ENCODE measurements around the gene AGK. TPM values are rescaled to one million over a fixed set of nuclear protein-coding genes. Genes with fewer than 3 reads are reported as not detected.

AGK gene
- total and polyA plus RNA-seq, 2 of the 8 experiments (the other 6 are each of a cell fraction or from before 2014, with no cell fraction given) = 25.8 to 34.0 TPM

- CTCF ChIA-PET (ENCODE audit: partially characterized antibody) = interaction anchor here (0.7 to 1.5 kb wide), 5 partner anchors 9 to 84 kb away, joined by 3 read pairs; no protein-coding TSS in a partner anchor
- POLR2A ChIA-PET (ENCODE audit: partially characterized antibody) = no interaction called here
- FAIRE-seq = no peak
- TF ChIP-seq TEAD4 (IDR thresholded peaks at IDR 0.05; ENCODE audit: low read depth, low read length) (no peak), RBBP5 (IDR thresholded peaks at IDR 0.05; ENCODE audit: borderline replicate concordance, low read depth, low read length) (no peak), SIRT6 (IDR thresholded peaks at IDR 0.05; ENCODE audit: low read length) (no peak), HDAC2 (IDR thresholded peaks at IDR 0.05; ENCODE audit: borderline replicate concordance in 1 of 2, low read depth in 2 of 2, low read length in 2 of 2) (no peak), POLR2AphosphoS5 (IDR thresholded peaks at IDR 0.05; ENCODE audit: low read depth, low read length) (no peak), BRCA1 (IDR thresholded peaks at IDR 0.05; ENCODE audit: low read depth, low read length) (no peak), RFX5 (IDR thresholded peaks at IDR 0.05; ENCODE audit: borderline replicate concordance, low read depth, low read length) (no peak), ZNF274 (IDR thresholded peaks at IDR 0.05; ENCODE audit: borderline replicate concordance, extremely low read depth, low read length) (no peak), BACH1 (IDR thresholded peaks at IDR 0.05; ENCODE audit: low read length) (no peak), SAP30 (IDR thresholded peaks at IDR 0.05; ENCODE audit: insufficient read depth, insufficient replicate concordance, low read length) (no peak), CHD1 (IDR thresholded peaks at IDR 0.05; ENCODE audit: low read depth, low read length) (no peak), CTBP2 (IDR thresholded peaks at IDR 0.05; ENCODE audit: borderline replicate concordance, insufficient read depth, insufficient read length, low read length) (no peak), TBP (IDR thresholded peaks at IDR 0.05; ENCODE audit: low read depth, low read length) (no peak), PHF8 (conservative IDR thresholded peaks at IDR 0.05; ENCODE audit: low read depth, low read length) (no peak)
These were observed 66.1 kb downstream of the AGK start for GRCh38 chr7:141617280-141617679.

More at GRCh38 chr7:141617280-141617679, 66.1 kb downstream of the AGK start:
- no peak for DNase-seq (ENCODE audit: low read depth in 1 of 2, low spot score in 2 of 2)
- no peak overlapping the region for H2BK120ac ChIP-seq (replicated peaks; ENCODE audit: low read depth, low read length)
- no peak overlapping the region for H3K4me2 ChIP-seq (ENCODE audit: insufficient read depth in 1 of 2, low read depth in 2 of 2, low read length in 2 of 2)
- no peak overlapping the region for H4K8ac ChIP-seq (ENCODE audit: extremely low read depth, insufficient read depth, low read length)
- H3K79me1 ChIP-seq (ENCODE audit: low read depth, low read length) = no peaks in the 10 kb centered on the region
- H3K27me3 ChIP-seq (replicated peaks in 1 of 4; ENCODE audit: control insufficient read depth in 3 of 4, extremely low read depth in 1 of 4, insufficient read depth in 3 of 4, low read length in 3 of 4) = no peaks in the 10 kb centered on the region
- no peak overlapping the region for H2BK5ac ChIP-seq (ENCODE audit: low read depth, low read length)
- no peak overlapping the region for H3K9ac ChIP-seq (replicated peaks in 1 of 4; ENCODE audit: extremely low read depth in 1 of 4, low read depth in 3 of 4, low read length in 3 of 4)
- H3K23me2 ChIP-seq (ENCODE audit: low read depth, low read length) = no peaks in the 10 kb centered on the region
- H3K18ac ChIP-seq (ENCODE audit: extremely low read depth, low read length) = no peak overlapping the region
- no peak overlapping the region for H2AK5ac ChIP-seq (ENCODE audit: low read depth, low read length)
- no peaks in the 10 kb centered on the region for H3K4me1 ChIP-seq (replicated peaks in 1 of 4; ENCODE audit: control insufficient read depth in 3 of 4, insufficient read depth in 4 of 4, low read length in 3 of 4)
- no peak overlapping the region for H3K4ac ChIP-seq (replicated peaks; ENCODE audit: insufficient read length, low read depth, low read length)
- no peak overlapping the region for H3K27ac ChIP-seq (ENCODE audit: low read depth, low read length)
- H4K20me1 ChIP-seq (replicated peaks in 1 of 2; ENCODE audit: control insufficient read depth in 1 of 2, insufficient read depth in 2 of 2, low read length in 2 of 2) = no peaks in the 10 kb centered on the region
- no peak overlapping the region for H4K91ac ChIP-seq (replicated peaks; ENCODE audit: insufficient read length, low read length)
- H3K23ac ChIP-seq (ENCODE audit: insufficient read length) = no peak overlapping the region
- no peak overlapping the region for H3K56ac ChIP-seq (replicated peaks; ENCODE audit: insufficient read length, low read depth, low read length)
- H3K9me3 ChIP-seq (ENCODE audit: insufficient read depth in 2 of 2, low read depth in 1 of 2, low read length in 1 of 2) = no peaks in the 10 kb centered on the region
- no peak overlapping the region for H3K14ac ChIP-seq (ENCODE audit: insufficient read length)
- H3K79me2 ChIP-seq (ENCODE audit: control insufficient read depth in 1 of 2, insufficient read depth in 2 of 2, low read length in 2 of 2) = no peaks in the 10 kb centered on the region
- H2BK20ac ChIP-seq (ENCODE audit: low read length) = no peak overlapping the region
- no peak overlapping the region for H2AFZ ChIP-seq (ENCODE audit: low read length)
- peaks cover 0 to 9% (median 4%) of the 10 kb centered on the region in 4 experiments; a peak in 6 of 8 replicates for H3K36me3 ChIP-seq (ENCODE audit: control insufficient read depth in 2 of 4, insufficient read depth in 4 of 4, low read length in 3 of 4)
- H3K4me3 ChIP-seq (ENCODE audit: extremely low read depth in 1 of 4, insufficient read depth in 2 of 4, low read depth in 3 of 4, low read length in 4 of 4) = no peak overlapping the region
- H2BK12ac ChIP-seq (ENCODE audit: low read depth, low read length) = no peak overlapping the region
- H2BK15ac ChIP-seq (ENCODE audit: low read length) = no peak overlapping the region
- no peak overlapping the region for H4K5ac ChIP-seq (ENCODE audit: insufficient read length, low read depth, low read length)
